Naive thymus-derived CD8-positive, alpha-beta T cell (primary cell): Measurements from ENCODE around the gene SMC6. TPM values are rescaled to one million over a fixed set of nuclear protein-coding genes. Genes with fewer than 3 reads are reported as not detected.
A peak's percentile ranks its signal among the peaks of the same experiment; 100 is the strongest.

Source experiments
- ATAC-seq, 2 donors: fragments of 150-1000 bp; cut with Tn5 transposase in 1 of 2; sonication (Bioruptor Pico), chemical (Tn5 transposase) in 1 of 2; 1 replicate in 1 of 2; 2 replicates in 1 of 2; pipeline ENCODE4 v1.10.0; 2021; ENCODE audit warnings: mild to moderate bottlenecking in 2 of 2, moderate library complexity in 2 of 2
- POLR2A ChIA-PET: fragments of 350-600 bp; sonication (Branson Sonifier 250); formaldehyde crosslinking; loops from one replicate; lab custom pipeline; 2021; ENCODE audit warnings: antibody characterized with exemption; lab: Charles Lee
- DNase-seq, 10 donors: peaks; one replicate each; pipeline versions ENCODE4 v3.0.0 to v3.0.0-alpha.2; 2020 to 2022
- H3K27ac Mint-ChIP-seq, 10 donors: one replicate each; pipeline ENCODE4 v1.8.0; 2020 to 2022; ENCODE audit warnings: mild to moderate bottlenecking in 10 of 10, mixed read lengths in 10 of 10, moderate library complexity in 4 of 10, inconsistent platforms in 1 of 10
- H3K27me3 Mint-ChIP-seq, 5 donors: one replicate each; pipeline ENCODE4 v1.8.0; 2021 to 2022; ENCODE audit warnings: mixed read lengths in 5 of 5
- H3K36me3 Mint-ChIP-seq, 3 donors: one replicate each; pipeline ENCODE4 v1.8.0; 2020 to 2022; ENCODE audit warnings: mixed read lengths in 3 of 3, mild to moderate bottlenecking in 2 of 3, inconsistent platforms in 1 of 3
- H3K4me1 Mint-ChIP-seq, 4 donors: one replicate each; pipeline ENCODE4 v1.8.0; 2021 to 2022; ENCODE audit warnings: mixed read lengths in 4 of 4
- H3K4me3 Mint-ChIP-seq, 10 donors: one replicate each; pipeline ENCODE4 v1.8.0; 2020 to 2022; ENCODE audit warnings: mild to moderate bottlenecking in 10 of 10, mixed read lengths in 10 of 10, moderate library complexity in 6 of 10, inconsistent platforms in 1 of 10
- H3K9me3 Mint-ChIP-seq, 9 donors: one replicate each; pipeline ENCODE4 v1.8.0; 2020 to 2022; ENCODE audit warnings: mixed read lengths in 9 of 9, mild to moderate bottlenecking in 3 of 9, inconsistent platforms in 1 of 9, moderate library complexity in 1 of 9
- polyA plus RNA-seq, 3 donors: library from polyadenylated mRNA; unstranded; fragments of 300-500 nt; fragmentation: Illumina TruSeq; gene quantifications; one replicate each; pipeline ENCODE4 v1.2.3, GENCODE V29; 2021
- total RNA-seq, 8 experiments: library from RNA in 2 of 8; stranded (reverse) in 2 of 8; gene quantifications; one replicate each; pipeline ENCODE4 v1.2.3 and lab custom pipeline; 2021 to 2026

SMC6 gene
- total and polyA plus RNA-seq, 5 experiments from 2014 or later, result 7.7 to 22.5 (median 8.7) TPM

- POLR2A ChIA-PET, result no interaction called here
- DNase-seq, result no peak
- Mint-ChIP-seq H3K9me3 (no peaks in the 10 kb centered on the region), H3K27me3 (peaks cover 14 to 51% (median 37%) of the 10 kb centered on the region in 5 donors), H3K27ac (no peak overlapping the region), H3K4me3 (no peak overlapping the region), H3K36me3 (no peaks in the 10 kb centered on the region), H3K4me1 (no peaks in the 10 kb centered on the region)
- ATAC-seq, result no peak
These were observed 37.7 kb upstream of the SMC6 start for GRCh38 chr2:17791121-17791816.

GRCh38 chr2:17790536-17790935, 36.9 kb upstream of the SMC6 start:
- H3K27ac Mint-ChIP-seq, result peak overlapping the region in 1 of 10 donors; percentile 25
- POLR2A ChIA-PET, result no interaction called here
- H3K4me3 Mint-ChIP-seq, result no peak overlapping the region
- H3K36me3 Mint-ChIP-seq, result no peaks in the 10 kb centered on the region
- ATAC-seq, result no peak
- peaks cover 14 to 46% (median 36%) of the 10 kb centered on the region in 5 donors for H3K27me3 Mint-ChIP-seq
- no peaks in the 10 kb centered on the region for H3K4me1 Mint-ChIP-seq
- no peak for DNase-seq
- no peaks in the 10 kb centered on the region for H3K9me3 Mint-ChIP-seq

GRCh38 chr2:17788773-17789172, 35.2 kb upstream of the SMC6 start:
- Mint-ChIP-seq H3K27me3 (peaks cover 14 to 33% (median 23%) of the 10 kb centered on the region in 5 donors), H3K4me1 (no peaks in the 10 kb centered on the region), H3K4me3 (no peak overlapping the region), H3K27ac (no peak overlapping the region), H3K36me3 (peaks cover 0 to 5% (median 0%) of the 10 kb centered on the region in 3 donors), H3K9me3 (peaks cover 0 to 8% (median 0%) of the 10 kb centered on the region in 9 donors)
- ATAC-seq, result no peak
- POLR2A ChIA-PET, result no interaction called here
- no peak for DNase-seq

- ATAC-seq (no peak), DNase-seq (no peak)
- Mint-ChIP-seq H3K4me1 (no peaks in the 10 kb centered on the region), H3K27ac (no peak overlapping the region), H3K36me3 (peaks cover 4 to 8% (median 7%) of the 10 kb centered on the region in 3 donors), H3K9me3 (peaks cover 0 to 14% (median 0%) of the 10 kb centered on the region in 9 donors), H3K27me3 (peaks cover 5 to 13% (median 12%) of the 10 kb centered on the region in 5 donors), H3K4me3 (no peak overlapping the region)
- POLR2A ChIA-PET, result no interaction called here
These were observed 33.1 kb upstream of the SMC6 start for GRCh38 chr2:17786727-17787126.

GRCh38 chr2:17781482-17781881, 27.9 kb upstream of the SMC6 start:
- Mint-ChIP-seq H3K27ac (no peak overlapping the region), H3K36me3 (peaks cover 13 to 22% (median 21%) of the 10 kb centered on the region in 3 donors), H3K9me3 (peaks cover 0 to 14% (median 0%) of the 10 kb centered on the region in 9 donors), H3K4me1 (no peaks in the 10 kb centered on the region), H3K4me3 (no peak overlapping the region), H3K27me3 (no peaks in the 10 kb centered on the region)
- POLR2A ChIA-PET, result no interaction called here
- DNase-seq (no peak), ATAC-seq (no peak)

DNA sequence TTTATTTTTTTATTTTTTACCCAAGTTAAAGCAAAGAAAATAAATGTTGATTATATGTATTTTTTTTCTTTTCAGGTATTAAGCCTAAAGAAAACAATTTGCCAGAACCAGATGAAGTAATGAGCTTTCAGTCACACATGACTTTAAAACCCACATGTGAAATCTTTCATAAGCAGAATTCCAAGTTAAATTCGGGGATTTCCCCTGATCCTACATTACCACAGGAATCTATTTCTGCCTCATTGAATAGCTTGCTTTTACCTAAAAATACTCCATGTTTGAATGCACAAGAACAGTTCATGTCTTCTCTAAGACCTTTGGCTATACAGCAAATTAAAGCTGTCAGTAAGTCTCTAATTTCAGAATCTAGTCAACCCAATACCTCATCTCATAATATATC, 26.9 kb upstream of the SMC6 start:
- POLR2A ChIA-PET, result no interaction called here
- Mint-ChIP-seq H3K9me3 (peaks cover 0 to 14% (median 0%) of the 10 kb centered on the region in 9 donors), H3K27ac (no peak overlapping the region), H3K4me3 (no peak overlapping the region), H3K27me3 (no peaks in the 10 kb centered on the region), H3K36me3 (peaks cover 13 to 24% (median 21%) of the 10 kb centered on the region in 3 donors), H3K4me1 (no peaks in the 10 kb centered on the region)
- ATAC-seq (no peak), DNase-seq (no peak)

DNA sequence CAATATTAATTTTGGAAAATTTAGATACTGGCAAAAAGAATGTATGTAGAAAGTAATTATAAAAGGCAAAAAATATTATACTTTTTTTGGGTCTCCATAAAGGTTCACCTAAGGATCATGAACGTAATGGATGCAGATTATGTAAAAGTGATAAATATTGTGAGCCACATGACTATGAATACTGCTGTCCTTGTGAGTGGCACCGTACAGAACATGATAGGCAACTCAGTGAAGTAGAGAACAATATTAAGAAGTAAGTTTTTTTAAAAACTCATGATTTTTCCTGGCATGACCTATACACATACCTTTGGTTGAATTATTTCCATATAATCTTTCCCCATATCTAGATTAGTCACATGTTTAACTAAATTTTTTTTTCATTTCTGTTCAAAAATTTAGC, 18.9 kb upstream of the SMC6 start:
- peaks cover 0 to 19% (median 3%) of the 10 kb centered on the region in 3 donors for H3K36me3 Mint-ChIP-seq
- no peak overlapping the region for H3K27ac Mint-ChIP-seq
- no peak for ATAC-seq
- POLR2A ChIA-PET, result no interaction called here
- no peak for DNase-seq
- no peak overlapping the region for H3K4me3 Mint-ChIP-seq
- H3K27me3 Mint-ChIP-seq, result no peaks in the 10 kb centered on the region
- no peaks in the 10 kb centered on the region for H3K9me3 Mint-ChIP-seq
- H3K4me1 Mint-ChIP-seq, result no peaks in the 10 kb centered on the region

GRCh38 chr2:17771956-17772355, 18.3 kb upstream of the SMC6 start:
- H3K27me3 Mint-ChIP-seq, result no peaks in the 10 kb centered on the region
- DNase-seq (no peak), ATAC-seq (no peak)
- no peak overlapping the region for H3K4me3 Mint-ChIP-seq
- peaks cover 0 to 22% (median 3%) of the 10 kb centered on the region in 3 donors for H3K36me3 Mint-ChIP-seq
- no peaks in the 10 kb centered on the region for H3K9me3 Mint-ChIP-seq
- H3K4me1 Mint-ChIP-seq, result no peaks in the 10 kb centered on the region
- no peak overlapping the region for H3K27ac Mint-ChIP-seq
- POLR2A ChIA-PET, result no interaction called here

GRCh38 chr2:17768894-17769293, 15.3 kb upstream of the SMC6 start:
- no peak overlapping the region for H3K27ac Mint-ChIP-seq
- no peak for ATAC-seq
- H3K36me3 Mint-ChIP-seq, result peaks cover 0 to 21% (median 0%) of the 10 kb centered on the region in 3 donors
- no peaks in the 10 kb centered on the region for H3K9me3 Mint-ChIP-seq
- DNase-seq, result no peak
- POLR2A ChIA-PET, result no interaction called here
- no peak overlapping the region for H3K4me3 Mint-ChIP-seq
- no peaks in the 10 kb centered on the region for H3K4me1 Mint-ChIP-seq
- no peaks in the 10 kb centered on the region for H3K27me3 Mint-ChIP-seq

- Mint-ChIP-seq H3K9me3 (no peaks in the 10 kb centered on the region), H3K36me3 (peaks cover 0 to 19% (median 0%) of the 10 kb centered on the region in 3 donors), H3K4me3 (no peak overlapping the region), H3K27me3 (no peaks in the 10 kb centered on the region), H3K27ac (no peak overlapping the region), H3K4me1 (no peaks in the 10 kb centered on the region)
- no peak for ATAC-seq
- POLR2A ChIA-PET, result no interaction called here
- no peak for DNase-seq
These were observed 11.8 kb upstream of the SMC6 start for GRCh38 chr2:17765398-17765797.

GRCh38 chr2:17763641-17764333, 10.2 kb upstream of the SMC6 start:
- DNase-seq (no peak), ATAC-seq (no peak)
- H3K4me1 Mint-ChIP-seq, result no peaks in the 10 kb centered on the region
- H3K27ac Mint-ChIP-seq, result no peak overlapping the region
- POLR2A ChIA-PET, result no interaction called here
- H3K9me3 Mint-ChIP-seq, result no peaks in the 10 kb centered on the region
- peaks cover 0 to 1% (median 0%) of the 10 kb centered on the region in 5 donors for H3K27me3 Mint-ChIP-seq
- H3K4me3 Mint-ChIP-seq, result no peak overlapping the region
- H3K36me3 Mint-ChIP-seq, result peaks cover 0 to 18% (median 0%) of the 10 kb centered on the region in 3 donors

DNA sequence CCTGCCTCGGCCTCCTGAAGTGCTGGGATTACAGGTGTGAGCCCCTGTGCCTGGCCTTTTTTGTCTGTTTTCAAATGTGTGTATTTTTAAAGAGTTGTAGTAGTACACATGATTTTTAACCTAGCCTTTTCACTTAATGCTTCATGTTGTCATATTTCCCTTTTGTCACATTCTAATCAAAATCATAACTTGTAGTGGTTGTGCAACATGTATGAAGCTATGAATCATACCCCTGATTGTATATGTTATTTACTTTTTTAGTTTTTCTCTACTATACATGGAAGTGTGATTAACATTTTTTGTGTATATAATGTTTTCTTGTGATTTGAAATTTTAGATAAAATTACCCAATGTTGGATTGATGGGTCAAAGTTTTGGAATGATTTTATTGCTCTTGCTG, 8.8 kb upstream of the SMC6 start:
- Mint-ChIP-seq H3K4me3 (no peak overlapping the region), H3K4me1 (no peaks in the 10 kb centered on the region), H3K27me3 (peaks cover 0 to 1% (median 0%) of the 10 kb centered on the region in 5 donors), H3K27ac (peak overlapping the region in 1 of 10 donors; percentile 70), H3K36me3 (peaks cover 0 to 11% (median 0%) of the 10 kb centered on the region in 3 donors), H3K9me3 (no peaks in the 10 kb centered on the region)
- no peak for DNase-seq
- no peak for ATAC-seq
- POLR2A ChIA-PET, result no interaction called here

- ATAC-seq, result no peak
- peaks cover 0 to 1% (median 0%) of the 10 kb centered on the region in 5 donors for H3K27me3 Mint-ChIP-seq
- no peak overlapping the region for H3K4me3 Mint-ChIP-seq
- peaks cover under 1 to 6% (median 2%) of the 10 kb centered on the region in 4 donors for H3K4me1 Mint-ChIP-seq
- no peaks in the 10 kb centered on the region for H3K9me3 Mint-ChIP-seq
- DNase-seq, result no peak
- no peak overlapping the region for H3K27ac Mint-ChIP-seq
- POLR2A ChIA-PET, result no interaction called here
- H3K36me3 Mint-ChIP-seq, result peaks cover 0 to 7% (median 0%) of the 10 kb centered on the region in 3 donors
These were observed 6.2 kb upstream of the SMC6 start for GRCh38 chr2:17759805-17760204.
